CD14-positive monocyte (primary cell): Measurements from ENCODE around the gene FBXO36. TPM values are rescaled to one million over a fixed set of nuclear protein-coding genes. Genes with fewer than 3 reads are reported as not detected.

ENCODE experiments used
- DNase-seq, 3 donors: peaks; one replicate each; pipeline ENCODE4 v3.0.0-alpha.2; 2011 to 2022
- H2AFZ ChIP-seq: 2 replicates; pipeline ENCODE4 v1.6.0; 2012; ENCODE audit warnings: mild to moderate bottlenecking, low read depth, low read length, inconsistent platforms; ENCODE audit not compliant: insufficient read depth, poor library complexity, severe bottlenecking
- H3K27ac ChIP-seq, 2 donors: 1 replicate in 1 of 2; 2 replicates in 1 of 2; pipeline ENCODE4 v1.5.1; 2012 to 2013; ENCODE audit warnings: low read length in 2 of 2, control low read depth in 1 of 2, inconsistent platforms in 1 of 2, low read depth in 1 of 2, mild to moderate bottlenecking in 1 of 2
- H3K27me3 ChIP-seq, 2 donors: one replicate each; pipeline versions ENCODE4 v1.6.0 to v1.6.1; 2011 to 2013; ENCODE audit warnings: low read length in 2 of 2; ENCODE audit not compliant: control insufficient read depth in 2 of 2, insufficient read depth in 2 of 2
- H3K36me3 ChIP-seq, 2 donors: replicated peaks in 1 of 2; 1 replicate in 1 of 2; 2 replicates in 1 of 2; pipeline versions ENCODE4 v1.5.1 to v1.6.1; 2012 to 2013; ENCODE audit warnings: low read length in 2 of 2, control low read depth in 1 of 2, inconsistent platforms in 1 of 2, mild to moderate bottlenecking in 1 of 2; ENCODE audit not compliant: insufficient read depth in 2 of 2, control insufficient read depth in 1 of 2
- H3K4me1 ChIP-seq, 2 donors: 1 replicate in 1 of 2; 2 replicates in 1 of 2; pipeline versions ENCODE4 v1.5.1 to v1.6.1; 2012 to 2013; ENCODE audit warnings: low read length in 2 of 2, control low read depth in 1 of 2, inconsistent platforms in 1 of 2, mild to moderate bottlenecking in 1 of 2, moderate library complexity in 1 of 2; ENCODE audit not compliant: insufficient read depth in 2 of 2, control insufficient read depth in 1 of 2
- H3K4me2 ChIP-seq: replicated peaks from 2 replicates; pipeline ENCODE3; 2012; ENCODE audit warnings: low read length, moderate library complexity, mild to moderate bottlenecking; ENCODE audit not compliant: poor library complexity, severe bottlenecking; ENCODE audit errors: extremely low read depth
- H3K4me3 ChIP-seq, 3 experiments: fragments of 200-600 bp in 1 of 3; sonication (generic) in 1 of 3; replicated peaks in 1 of 3; 1 replicate in 2 of 3; 2 replicates in 1 of 3; pipeline ENCODE4 v1.5.1; 2011 to 2013; ENCODE audit warnings: low read length in 3 of 3, mild to moderate bottlenecking in 3 of 3, control low read depth in 2 of 3, low read depth in 2 of 3, inconsistent platforms in 1 of 3, moderate library complexity in 1 of 3
- H3K79me2 ChIP-seq: 2 replicates; pipeline ENCODE4 v1.6.0; 2012; ENCODE audit warnings: mild to moderate bottlenecking, control low read depth, inconsistent platforms, low read length, moderate library complexity; ENCODE audit not compliant: insufficient read depth
- H3K9ac ChIP-seq: 2 replicates; pipeline ENCODE4 v1.6.0; 2017; ENCODE audit warnings: low read length, mild to moderate bottlenecking; ENCODE audit not compliant: insufficient read depth, poor library complexity, severe bottlenecking
- H3K9me3 ChIP-seq, 2 donors: replicated peaks in 1 of 2; 1 replicate in 1 of 2; 2 replicates in 1 of 2; pipeline versions ENCODE4 v1.5.1 to v1.6.1; 2012 to 2013; ENCODE audit warnings: low read length in 2 of 2, control low read depth in 1 of 2; ENCODE audit not compliant: control insufficient read depth in 1 of 2, insufficient read depth in 1 of 2
- H4K20me1 ChIP-seq: 2 replicates; pipeline ENCODE4 v1.6.0; 2012; ENCODE audit warnings: mild to moderate bottlenecking, low read length, control low read depth, moderate library complexity; ENCODE audit not compliant: insufficient read depth
- H3K27ac Mint-ChIP-seq, 7 donors: one replicate each; pipeline ENCODE4 v1.8.0; 2020; ENCODE audit warnings: mild to moderate bottlenecking in 7 of 7, mixed read lengths in 7 of 7, moderate library complexity in 6 of 7, inconsistent platforms in 2 of 7
- H3K27me3 Mint-ChIP-seq, 3 donors: one replicate each; pipeline ENCODE4 v1.8.0; 2021 to 2022; ENCODE audit warnings: low read depth in 3 of 3, mild to moderate bottlenecking in 3 of 3, mixed read lengths in 3 of 3, moderate library complexity in 3 of 3, inconsistent platforms in 1 of 3
- H3K36me3 Mint-ChIP-seq, 2 donors: one replicate each; pipeline ENCODE4 v1.8.0; 2020; ENCODE audit warnings: mixed read lengths in 2 of 2, inconsistent platforms in 1 of 2, mild to moderate bottlenecking in 1 of 2
- H3K4me1 Mint-ChIP-seq: one replicate; pipeline ENCODE4 v1.8.0; 2020; ENCODE audit warnings: mild to moderate bottlenecking, mixed read lengths
- H3K4me3 Mint-ChIP-seq, 2 donors: one replicate each; pipeline ENCODE4 v1.8.0; 2020; ENCODE audit warnings: mild to moderate bottlenecking in 2 of 2, mixed read lengths in 2 of 2, moderate library complexity in 1 of 2
- H3K9me3 Mint-ChIP-seq, 7 donors: one replicate each; pipeline ENCODE4 v1.8.0; 2020 to 2022; ENCODE audit warnings: mixed read lengths in 7 of 7, mild to moderate bottlenecking in 6 of 7, moderate library complexity in 6 of 7, inconsistent platforms in 2 of 7
- WGBS: methylation state at CpG from one replicate; pipeline ENCODE4 v1.1.5; 2013; ENCODE audit warnings: missing lambda C conversion rate; ENCODE audit not compliant: insufficient coverage; 5-methylcytosine and 5-hydroxymethylcytosine counted together
- intact Hi-C, 2 donors: fragments of 100-400 bp; cut with micrococcal nuclease; formaldehyde crosslinking; loops; one replicate each; pipeline versions ENCODE4 v1.15.0 to v1.15.1; 2023
- polyA plus RNA-seq, 3 donors: library from polyadenylated mRNA; depleted of rRNA in 1 of 3; unstranded in 2 of 3; stranded (reverse) in 1 of 3; fragments of 300-500 nt in 2 of 3; fragments of >200 nt in 1 of 3; fragmentation: Illumina TruSeq in 2 of 3; gene quantifications; 1 replicate in 2 of 3; 2 replicates in 1 of 3; pipeline ENCODE4 v1.2.3, GENCODE V29; 2012 to 2021
- TF ChIP-seq, protein P1 (sequence below): fragments of 200-600 bp; IDR thresholded peaks from one replicate; pipeline ENCODE4 v1.8.0; 2022; ENCODE audit warnings: antibody characterized with exemption, mild to moderate bottlenecking

The FBXO36 gene
- polyA plus RNA-seq, 3 donors: 0.52 to 0.90 (median 0.72) TPM

DNA sequence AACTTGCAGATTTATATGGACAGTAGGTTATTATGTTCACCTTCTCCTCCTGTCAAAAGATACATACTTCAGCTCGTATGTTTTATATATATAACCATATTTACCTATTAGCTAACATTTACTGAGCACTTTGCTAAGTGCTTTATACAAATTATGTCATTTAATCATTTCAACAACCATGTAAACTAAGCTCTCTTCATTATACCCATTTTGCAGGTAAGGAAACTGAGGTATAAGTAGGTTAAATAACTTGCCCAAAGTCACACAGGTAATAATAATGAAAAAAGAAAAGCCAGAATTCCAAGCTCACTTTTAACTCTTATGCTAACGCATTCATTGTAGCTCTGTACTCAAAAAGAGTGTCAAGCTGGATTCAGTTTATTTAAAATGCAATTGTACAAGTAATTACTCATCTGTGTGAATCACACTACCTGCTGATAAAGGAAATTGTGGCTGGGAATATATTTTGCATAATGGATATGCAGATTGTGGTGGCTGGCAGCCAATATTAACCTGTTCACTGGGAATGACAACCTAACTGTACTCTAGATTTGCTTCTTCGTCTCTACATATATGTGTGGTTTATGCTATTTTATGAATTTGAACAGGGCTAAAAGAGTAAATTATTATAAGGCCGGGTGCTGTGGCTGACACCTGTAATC is 125.8 kb downstream of the FBXO36 start:
- no peak overlapping the region for H3K9ac ChIP-seq
- Mint-ChIP-seq H3K4me3 (no peak overlapping the region), H3K4me1 (no peaks in the 10 kb centered on the region), H3K27me3 (peaks cover 0 to 3% (median 0%) of the 10 kb centered on the region in 3 donors), H3K9me3 (peaks cover 0 to 5% (median 2%) of the 10 kb centered on the region in 7 donors), H3K36me3 (no peaks in the 10 kb centered on the region), H3K27ac (no peak overlapping the region)
- DNase-seq: no peak
- no peaks in the 10 kb centered on the region for H3K27me3 ChIP-seq
- no peak overlapping the region for H3K4me3 ChIP-seq
- intact Hi-C loops: no loop called here
- no peaks in the 10 kb centered on the region for H3K9me3 ChIP-seq
- H3K4me2 ChIP-seq: no peak overlapping the region
- H3K79me2 ChIP-seq: no peaks in the 10 kb centered on the region
- TF ChIP-seq, protein P1, sequence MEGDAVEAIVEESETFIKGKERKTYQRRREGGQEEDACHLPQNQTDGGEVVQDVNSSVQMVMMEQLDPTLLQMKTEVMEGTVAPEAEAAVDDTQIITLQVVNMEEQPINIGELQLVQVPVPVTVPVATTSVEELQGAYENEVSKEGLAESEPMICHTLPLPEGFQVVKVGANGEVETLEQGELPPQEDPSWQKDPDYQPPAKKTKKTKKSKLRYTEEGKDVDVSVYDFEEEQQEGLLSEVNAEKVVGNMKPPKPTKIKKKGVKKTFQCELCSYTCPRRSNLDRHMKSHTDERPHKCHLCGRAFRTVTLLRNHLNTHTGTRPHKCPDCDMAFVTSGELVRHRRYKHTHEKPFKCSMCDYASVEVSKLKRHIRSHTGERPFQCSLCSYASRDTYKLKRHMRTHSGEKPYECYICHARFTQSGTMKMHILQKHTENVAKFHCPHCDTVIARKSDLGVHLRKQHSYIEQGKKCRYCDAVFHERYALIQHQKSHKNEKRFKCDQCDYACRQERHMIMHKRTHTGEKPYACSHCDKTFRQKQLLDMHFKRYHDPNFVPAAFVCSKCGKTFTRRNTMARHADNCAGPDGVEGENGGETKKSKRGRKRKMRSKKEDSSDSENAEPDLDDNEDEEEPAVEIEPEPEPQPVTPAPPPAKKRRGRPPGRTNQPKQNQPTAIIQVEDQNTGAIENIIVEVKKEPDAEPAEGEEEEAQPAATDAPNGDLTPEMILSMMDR: no peak
- no peak overlapping the region for H2AFZ ChIP-seq
- H3K4me1 ChIP-seq: no peaks in the 10 kb centered on the region
- no peaks in the 10 kb centered on the region for H3K36me3 ChIP-seq
- WGBS: no CpG with 5 or more reads among the region's 4 CpGs
- H4K20me1 ChIP-seq: no peaks in the 10 kb centered on the region
- no peak overlapping the region for H3K27ac ChIP-seq

DNA sequence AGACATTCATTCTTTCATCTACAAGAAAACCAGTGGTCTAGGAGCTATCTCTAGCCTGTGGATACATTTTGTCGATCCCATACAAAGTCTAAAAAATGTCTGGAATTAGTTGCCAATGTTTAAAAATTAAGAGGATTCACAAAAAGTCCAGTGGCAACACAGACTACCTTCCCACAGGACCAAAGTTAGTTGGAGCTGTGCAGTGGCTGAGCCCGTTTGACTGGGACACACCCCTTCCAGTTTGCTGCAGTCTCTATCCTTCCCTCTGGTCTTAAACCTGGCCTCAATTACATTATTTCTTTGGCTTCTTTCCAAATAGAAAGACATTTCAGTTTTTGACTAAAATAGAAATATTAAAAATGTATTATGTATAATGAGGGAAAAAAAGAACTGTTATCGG is 127.8 kb downstream of the FBXO36 start:
- H3K27me3 Mint-ChIP-seq: peaks cover 0 to 2% (median 0%) of the 10 kb centered on the region in 3 donors
- no peak overlapping the region for H3K4me3 Mint-ChIP-seq

More for the DNA sequence above, 127.8 kb downstream of the FBXO36 start:
- no peaks in the 10 kb centered on the region for H3K79me2 ChIP-seq
- no peak overlapping the region for H2AFZ ChIP-seq
- Mint-ChIP-seq H3K36me3 (no peaks in the 10 kb centered on the region), H3K4me1 (peaks cover 2% of the 10 kb centered on the region), H3K27ac (no peak overlapping the region), H3K9me3 (peaks cover 0 to 3% (median 0%) of the 10 kb centered on the region in 7 donors)
- no peaks in the 10 kb centered on the region for H4K20me1 ChIP-seq
- no peak overlapping the region for H3K27ac ChIP-seq
- no peaks in the 10 kb centered on the region for H3K27me3 ChIP-seq
- H3K4me3 ChIP-seq: no peak overlapping the region
- no CpG with 5 or more reads among the region's 3 CpGs for WGBS
- intact Hi-C loops: no loop called here
- no peaks in the 10 kb centered on the region for H3K36me3 ChIP-seq
- H3K4me1 ChIP-seq: no peaks in the 10 kb centered on the region
- no peak overlapping the region for H3K9ac ChIP-seq
- H3K9me3 ChIP-seq: no peaks in the 10 kb centered on the region
- DNase-seq: no peak
- TF ChIP-seq, protein P1: no peak
- H3K4me2 ChIP-seq: no peak overlapping the region
